Measurements from ENCODE around the gene VAV3.

VAV3 gene

GRCh38 chr1:107524301-107524700 is 440.7 kb downstream of the VAV3 start:
- DNase-seq: no peak

- DNase-seq: no peak
Measured at GRCh38 chr1:107523736-107524135, 441.2 kb downstream of the VAV3 start.

DNA sequence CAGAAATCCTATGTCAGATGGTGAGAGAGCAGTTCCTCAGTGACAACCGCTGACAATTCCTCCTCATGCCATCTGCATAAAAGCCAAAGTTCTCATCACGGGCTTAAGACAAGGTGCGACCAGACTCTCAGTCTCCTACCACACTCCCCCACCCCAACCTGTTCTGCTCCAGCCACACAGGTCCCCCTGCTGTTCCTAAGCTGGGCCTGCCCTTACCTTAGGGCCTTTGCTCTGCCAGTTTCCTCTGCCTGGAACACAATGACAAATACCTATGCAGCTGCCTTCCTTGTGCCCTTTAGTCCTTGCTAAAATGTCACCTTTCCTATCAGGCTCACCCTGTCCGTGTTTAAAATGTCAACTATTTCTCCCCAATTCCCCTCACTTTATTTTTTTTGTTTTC is 441.9 kb downstream of the VAV3 start:
- no peak for DNase-seq
